Right atrium auricular region (tissue), 2 donors: ENCODE data around the gene GASK1A. TPM values are rescaled to one million over a fixed set of nuclear protein-coding genes. Genes with fewer than 3 reads are reported as not detected.

Source experiments
- DNase-seq: peaks from one replicate; pipeline ENCODE4 v3.0.0-alpha.2; 2019; ENCODE audit warnings: low spot score
- H3K27ac ChIP-seq, 2 donors: fragments of 200-600 bp; sonication (generic); 1 replicate in 1 of 2; 2 replicates in 1 of 2; pipeline ENCODE4 v1.5.1; 2016 to 2019
- H3K27me3 ChIP-seq, 2 donors: fragments of 200-600 bp; sonication (generic); one replicate each; pipeline versions ENCODE4 v1.5.1 to v1.6.0; 2017 to 2019
- H3K36me3 ChIP-seq: fragments of 200-600 bp; sonication (generic); one replicate; pipeline ENCODE4 v1.5.1; 2016
- H3K4me1 ChIP-seq, 2 donors: fragments of 200-600 bp; sonication (generic); one replicate each; pipeline versions ENCODE4 v1.5.1 to v1.6.0; 2017 to 2019
- H3K4me3 ChIP-seq, 2 donors: fragments of 200-600 bp; sonication (generic); 1 replicate in 1 of 2; 2 replicates in 1 of 2; pipeline ENCODE4 v1.5.1; 2017 to 2019; ENCODE audit warnings: mild to moderate bottlenecking in 1 of 2, moderate library complexity in 1 of 2
- H3K9me3 ChIP-seq, 2 donors: fragments of 200-600 bp; sonication (generic); one replicate each; pipeline ENCODE4 v1.5.1; 2019
- CTCF ChIP-seq, 2 donors: fragments of 200-600 bp; sonication (generic); IDR thresholded peaks; one replicate each; pipeline ENCODE4 v1.5.1; 2019; ENCODE audit warnings: antibody characterized with exemption in 2 of 2
- total RNA-seq, 2 donors: library from RNA; depleted of rRNA; stranded (reverse); fragments of >200 nt; gene quantifications; one replicate each; pipeline ENCODE4 v1.1.0, GENCODE V29; 2016

GASK1A gene
- total RNA-seq, 2 donors from 2014 or later = 1.5 to 2.1 TPM

- H3K9me3 ChIP-seq = no peaks in the 10 kb centered on the region
- peaks cover 20% of the 10 kb centered on the region for H3K36me3 ChIP-seq
- DNase-seq = peak; percentile 40
- H3K4me1 ChIP-seq = no peaks in the 10 kb centered on the region
- no peaks in the 10 kb centered on the region for H3K27me3 ChIP-seq
- TF ChIP-seq CTCF (IDR thresholded peaks at IDR 0.05) = no peak
- H3K27ac ChIP-seq = no peak overlapping the region
- no peak overlapping the region for H3K4me3 ChIP-seq
These were observed 101.8 kb downstream of the GASK1A start for GRCh38 chr3:43080726-43081568.

- no peaks in the 10 kb centered on the region for H3K4me1 ChIP-seq
- no peak overlapping the region for H3K4me3 ChIP-seq
- H3K36me3 ChIP-seq = peaks cover 20% of the 10 kb centered on the region
- H3K27ac ChIP-seq = no peak overlapping the region
- no peaks in the 10 kb centered on the region for H3K27me3 ChIP-seq
- no peaks in the 10 kb centered on the region for H3K9me3 ChIP-seq
- TF ChIP-seq CTCF (IDR thresholded peaks at IDR 0.05) = no peak
- DNase-seq = peak; percentile 58
These were observed 102.7 kb downstream of the GASK1A start for GRCh38 chr3:43081796-43082195.

GRCh38 chr3:43082457-43082856 lies 103.3 kb downstream of the GASK1A start:
- DNase-seq = no peak
- Histone ChIP-seq H3K4me1 (no peaks in the 10 kb centered on the region), H3K27ac (no peak overlapping the region), H3K4me3 (no peak overlapping the region), H3K27me3 (no peaks in the 10 kb centered on the region), H3K9me3 (no peaks in the 10 kb centered on the region), H3K36me3 (peaks cover 20% of the 10 kb centered on the region)
- no peak for TF ChIP-seq CTCF (IDR thresholded peaks at IDR 0.05)

- H3K4me3 ChIP-seq = no peak overlapping the region
- no peaks in the 10 kb centered on the region for H3K9me3 ChIP-seq
- H3K36me3 ChIP-seq = no peaks in the 10 kb centered on the region
- H3K4me1 ChIP-seq = no peaks in the 10 kb centered on the region
- DNase-seq = no peak
- H3K27ac ChIP-seq = no peak overlapping the region
- no peak for TF ChIP-seq CTCF (IDR thresholded peaks at IDR 0.05)
- H3K27me3 ChIP-seq = no peaks in the 10 kb centered on the region
These were observed 107.5 kb downstream of the GASK1A start for GRCh38 chr3:43086460-43087165.

- no peaks in the 10 kb centered on the region for H3K36me3 ChIP-seq
- no peaks in the 10 kb centered on the region for H3K9me3 ChIP-seq
- H3K4me1 ChIP-seq = no peaks in the 10 kb centered on the region
- no peak overlapping the region for H3K27ac ChIP-seq
- DNase-seq = no peak
- no peaks in the 10 kb centered on the region for H3K27me3 ChIP-seq
- TF ChIP-seq CTCF (IDR thresholded peaks at IDR 0.05) = no peak
- no peak overlapping the region for H3K4me3 ChIP-seq
These were observed 108.2 kb downstream of the GASK1A start for GRCh38 chr3:43087249-43087776.
